ENCODE measurements around the gene FBXW4. TPM values are rescaled to one million over a fixed set of nuclear protein-coding genes. Genes with fewer than 3 reads are reported as not detected.
"Not testable (repeated sequence)": the region's sequence is repeated elsewhere in the genome, so short reads cannot be mapped to it uniquely, and the experiment has no call there.

FBXW4 gene
- total and polyA plus RNA-seq, 2 of the 8 experiments (the other 6 are each of a cell fraction or from before 2014, with no cell fraction given) = 29.0 to 32.8 TPM

- TF ChIP-seq HDAC6 (IDR thresholded peaks at IDR 0.05; ENCODE audit: low read depth, low read length) (no peak), HDAC2 (IDR thresholded peaks at IDR 0.05; ENCODE audit: borderline replicate concordance in 1 of 2, low read depth in 2 of 2, low read length in 2 of 2) (no peak), TEAD4 (IDR thresholded peaks at IDR 0.05; ENCODE audit: low read depth, low read length) (no peak)
These were observed 99.2 kb downstream of the FBXW4 start (continued) for GRCh38 chr10:101595591-101596433.

- not testable (repeated sequence) for H3K23ac ChIP-seq (ENCODE audit: insufficient read length); H3K79me1 ChIP-seq (ENCODE audit: low read depth, low read length)
These were observed 101.6 kb downstream of the FBXW4 start for GRCh38 chr10:101593331-101593730.

More at GRCh38 chr10:101593331-101593730, 101.6 kb downstream of the FBXW4 start:
- H4K20me1 ChIP-seq (replicated peaks in 1 of 2; ENCODE audit: control insufficient read depth in 1 of 2, insufficient read depth in 2 of 2, low read length in 2 of 2); H3K4ac ChIP-seq (replicated peaks; ENCODE audit: insufficient read length, low read depth, low read length); H2BK12ac ChIP-seq (ENCODE audit: low read depth, low read length); H3K56ac ChIP-seq (replicated peaks; ENCODE audit: insufficient read length, low read depth, low read length); H4K8ac ChIP-seq (ENCODE audit: extremely low read depth, insufficient read depth, low read length); H2BK15ac ChIP-seq (ENCODE audit: low read length); H3K23me2 ChIP-seq (ENCODE audit: low read depth, low read length); H3K9ac ChIP-seq (replicated peaks in 1 of 4; ENCODE audit: extremely low read depth in 1 of 4, low read depth in 3 of 4, low read length in 3 of 4); H3K4me3 ChIP-seq (ENCODE audit: extremely low read depth in 1 of 4, insufficient read depth in 2 of 4, low read depth in 3 of 4, low read length in 4 of 4); H3K18ac ChIP-seq (ENCODE audit: extremely low read depth, low read length); H2BK120ac ChIP-seq (replicated peaks; ENCODE audit: low read depth, low read length); H2AK5ac ChIP-seq (ENCODE audit: low read depth, low read length); H3K9me3 ChIP-seq (ENCODE audit: insufficient read depth in 2 of 2, low read depth in 1 of 2, low read length in 1 of 2); FAIRE-seq; H3K27me3 ChIP-seq (replicated peaks in 1 of 4; ENCODE audit: control insufficient read depth in 3 of 4, extremely low read depth in 1 of 4, insufficient read depth in 3 of 4, low read length in 3 of 4); H3K36me3 ChIP-seq (ENCODE audit: control insufficient read depth in 2 of 4, insufficient read depth in 4 of 4, low read length in 3 of 4); H3K27ac ChIP-seq (ENCODE audit: low read depth, low read length); H2BK5ac ChIP-seq (ENCODE audit: low read depth, low read length); H3K4me1 ChIP-seq (replicated peaks in 1 of 4; ENCODE audit: control insufficient read depth in 3 of 4, insufficient read depth in 4 of 4, low read length in 3 of 4); H2AFZ ChIP-seq (ENCODE audit: low read length); H4K5ac ChIP-seq (ENCODE audit: insufficient read length, low read depth, low read length); H3K14ac ChIP-seq (ENCODE audit: insufficient read length); H3K79me2 ChIP-seq (ENCODE audit: control insufficient read depth in 1 of 2, insufficient read depth in 2 of 2, low read length in 2 of 2); H4K91ac ChIP-seq (replicated peaks; ENCODE audit: insufficient read length, low read length); POLR2A ChIA-PET (ENCODE audit: partially characterized antibody); H3K4me2 ChIP-seq (ENCODE audit: insufficient read depth in 1 of 2, low read depth in 2 of 2, low read length in 2 of 2); DNase-seq (ENCODE audit: low read depth in 1 of 2, low spot score in 2 of 2); H2BK20ac ChIP-seq (ENCODE audit: low read length): not testable (repeated sequence)
- WGBS, 2 experiments (ENCODE audit: extremely low coverage in 1 of 2, insufficient coverage in 1 of 2, insufficient read length in 1 of 2, insufficient replicate concordance in 2 of 2, low coverage in 1 of 2, low lambda C conversion rate in 2 of 2, missing lambda C conversion rate in 1 of 2) = 94% methylated on average over 2 of the region's 2 CpGs; no CpG with 5 or more reads in 1 of the 2 experiments
- CTCF ChIA-PET (ENCODE audit: partially characterized antibody) = interaction anchor here (0.6 to 17.3 kb wide), 6 partner anchors 9 to 562 kb away, joined by 3 to 246 read pairs (median 4); partner anchors contain the start of genes NPM3, PDZD7 and SFXN3

Data from H1 (cell line).